Forelimb muscle (tissue), 1 donor: Measurements from ENCODE around the gene CYTH3. TPM values are rescaled to one million over a fixed set of nuclear protein-coding genes. Genes with fewer than 3 reads are reported as not detected.
"Not testable (repeated sequence)": the region's sequence is repeated elsewhere in the genome, so short reads cannot be mapped to it uniquely, and the experiment has no call there.

Experiments
- DNase-seq: peaks from one replicate; pipeline ENCODE4 v3.0.0-alpha.2; 2013; ENCODE audit warnings: low read depth
- polyA plus RNA-seq: library from polyadenylated mRNA; unstranded; fragments of 120-200 nt; gene quantifications from one replicate; pipeline ENCODE4 v1.2.1, GENCODE V29; 2013; ENCODE audit not compliant: insufficient read length

CYTH3 gene
- polyA plus RNA-seq, 1 donor, result 29.3 TPM

- no peak for DNase-seq
These were observed 39.9 kb downstream of the CYTH3 start for GRCh38 chr7:6232534-6232933.

- no peak for DNase-seq
These were observed 40.3 kb downstream of the CYTH3 start for GRCh38 chr7:6232116-6232515.

GRCh38 chr7:6231184-6231583 is 41.2 kb downstream of the CYTH3 start:
- DNase-seq, result no peak

GRCh38 chr7:6229284-6229683 is 43.1 kb downstream of the CYTH3 start:
- not testable (repeated sequence) for DNase-seq

GRCh38 chr7:6228361-6229229 is 43.8 kb downstream of the CYTH3 start:
- peak; percentile 83 for DNase-seq

- DNase-seq, result peak; percentile 79
These were observed 45.1 kb downstream of the CYTH3 start for GRCh38 chr7:6227294-6227846.

GRCh38 chr7:6226194-6226799 is 46.1 kb downstream of the CYTH3 start:
- peak; percentile 38 for DNase-seq

GRCh38 chr7:6223411-6223810 is 49.0 kb downstream of the CYTH3 start:
- not testable (repeated sequence) for DNase-seq

- not testable (repeated sequence) for DNase-seq
These were observed 49.4 kb downstream of the CYTH3 start for GRCh38 chr7:6223010-6223409.

- DNase-seq, result no peak
These were observed 50.8 kb downstream of the CYTH3 start for GRCh38 chr7:6221340-6222319.

GRCh38 chr7:6218329-6218728 is 54.1 kb downstream of the CYTH3 start:
- DNase-seq, result no peak

GRCh38 chr7:6212008-6212407 is 60.4 kb downstream of the CYTH3 start:
- no peak for DNase-seq

- no peak for DNase-seq
These were observed 61.6 kb downstream of the CYTH3 start for GRCh38 chr7:6210621-6211372.

- DNase-seq, result no peak
These were observed 63.1 kb downstream of the CYTH3 start for GRCh38 chr7:6209340-6209739.

GRCh38 chr7:6208573-6209328 is 63.7 kb downstream of the CYTH3 start:
- DNase-seq, result no peak

GRCh38 chr7:6205971-6206660 is 66.3 kb downstream of the CYTH3 start:
- no peak for DNase-seq

- no peak for DNase-seq
These were observed 69.0 kb downstream of the CYTH3 start for GRCh38 chr7:6203381-6203780.

GRCh38 chr7:6202117-6202516 is 70.3 kb downstream of the CYTH3 start:
- no peak for DNase-seq

GRCh38 chr7:6200971-6201370 is 71.5 kb downstream of the CYTH3 start:
- no peak for DNase-seq
